Gastrocnemius medialis (tissue), 4 donors: ENCODE data around the gene FAM83F.

Experiments
- CTCF ChIP-seq, 5 experiments: fragments of 450-650 bp in 3 of 5; fragments of 200-600 bp in 2 of 5; sonication (generic) in 2 of 5; IDR thresholded peaks in 4 of 5; conservative IDR thresholded peaks in 1 of 5; 1 replicate in 4 of 5; 2 replicates in 1 of 5; pipeline ENCODE4 v1.5.1; 2016 to 2019; ENCODE audit warnings: antibody characterized with exemption in 5 of 5, mild to moderate bottlenecking in 3 of 5, moderate library complexity in 3 of 5
- POLR2A ChIP-seq, 2 donors: fragments of 450-650 bp; IDR thresholded peaks; one replicate each; pipeline ENCODE4 v1.6.1; 2017; ENCODE audit warnings: antibody characterized with exemption in 2 of 2, mild to moderate bottlenecking in 2 of 2, moderate library complexity in 2 of 2

- TF ChIP-seq CTCF (IDR thresholded peaks at IDR 0.05 in 4 of 5, conservative IDR thresholded peaks at IDR 0.05 in 1 of 5) (no peak), POLR2A (IDR thresholded peaks at IDR 0.05) (no peak)
Measured at GRCh38 chr22:40009292-40009774, 14.6 kb downstream of the FAM83F start.
